HG02798 (cell line): ENCODE measurements around the gene ATAD3A.

Experiments used
- ATAC-seq: cut with Tn5 transposase; IDR thresholded peaks from one replicate; pipeline ENCODE4 v1.9.1; 2021; ENCODE audit warnings: mild to moderate bottlenecking; ENCODE audit not compliant: unreplicated experiment, poor library complexity

Gene ATAD3A

DNA sequence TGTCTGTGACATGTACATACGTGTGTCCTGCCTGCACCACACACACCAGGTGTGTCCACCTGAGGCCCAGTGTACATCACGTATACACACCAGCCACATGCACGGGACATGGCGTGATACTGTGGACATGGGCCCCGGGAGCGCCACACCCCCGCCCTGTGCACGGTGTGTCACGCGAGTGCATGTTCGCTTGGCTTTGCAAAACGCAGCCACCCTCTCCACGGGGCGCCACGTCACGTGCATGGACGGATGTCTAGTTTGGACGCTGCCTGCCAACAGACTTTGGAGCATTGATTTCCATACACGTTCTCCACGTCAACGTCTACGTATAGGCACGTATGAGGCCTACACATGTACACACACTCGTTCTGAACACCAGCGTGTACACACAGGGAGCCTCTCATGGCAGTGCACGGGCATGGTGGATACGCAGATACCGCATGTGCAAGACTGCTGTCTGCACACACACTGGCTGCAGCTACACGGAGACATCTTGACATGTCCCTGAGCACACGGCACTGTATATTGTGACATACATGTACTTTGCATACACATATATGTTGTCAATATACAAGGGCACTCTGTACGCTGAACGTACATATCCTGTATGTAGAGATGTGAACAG lies 25.8 kb downstream of the ATAD3A start:
- ATAC-seq = no peak

DNA sequence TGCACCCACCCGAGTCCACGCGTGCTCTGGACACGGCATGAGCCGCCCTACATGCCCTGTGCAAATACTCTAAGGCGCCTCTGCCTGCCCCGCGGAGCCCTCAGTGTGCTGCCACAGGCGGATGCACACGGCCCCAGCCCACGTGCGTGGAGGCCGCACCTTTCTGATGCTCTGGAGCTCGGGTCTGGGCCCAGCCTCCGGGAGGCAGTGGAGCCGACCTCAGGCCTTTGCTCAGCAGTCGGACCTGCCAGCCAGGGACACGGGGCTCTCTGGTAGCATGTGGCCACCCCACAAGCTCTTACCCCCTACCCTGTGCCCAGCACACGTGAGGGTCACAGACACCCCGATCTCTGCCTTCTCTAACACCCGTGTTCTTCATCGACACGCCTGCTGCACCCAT lies 26.4 kb downstream of the ATAD3A start:
- no peak for ATAC-seq

DNA sequence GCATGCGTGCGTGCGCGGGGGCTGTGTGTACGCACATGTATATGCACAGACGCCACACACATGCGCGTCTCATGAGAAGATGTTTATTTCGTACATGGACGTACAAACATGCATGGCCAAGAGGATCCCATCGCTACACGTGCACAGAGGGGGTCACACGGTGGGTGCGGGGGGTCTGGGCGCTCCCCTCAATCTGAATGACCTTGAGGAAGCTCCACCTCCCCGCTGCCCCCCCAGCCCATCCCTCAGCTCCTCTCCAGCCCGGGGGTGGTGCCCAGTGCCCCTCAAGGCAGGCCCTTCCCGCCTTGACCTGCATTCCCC lies 27.0 kb downstream of the ATAD3A start:
- ATAC-seq = no peak

DNA sequence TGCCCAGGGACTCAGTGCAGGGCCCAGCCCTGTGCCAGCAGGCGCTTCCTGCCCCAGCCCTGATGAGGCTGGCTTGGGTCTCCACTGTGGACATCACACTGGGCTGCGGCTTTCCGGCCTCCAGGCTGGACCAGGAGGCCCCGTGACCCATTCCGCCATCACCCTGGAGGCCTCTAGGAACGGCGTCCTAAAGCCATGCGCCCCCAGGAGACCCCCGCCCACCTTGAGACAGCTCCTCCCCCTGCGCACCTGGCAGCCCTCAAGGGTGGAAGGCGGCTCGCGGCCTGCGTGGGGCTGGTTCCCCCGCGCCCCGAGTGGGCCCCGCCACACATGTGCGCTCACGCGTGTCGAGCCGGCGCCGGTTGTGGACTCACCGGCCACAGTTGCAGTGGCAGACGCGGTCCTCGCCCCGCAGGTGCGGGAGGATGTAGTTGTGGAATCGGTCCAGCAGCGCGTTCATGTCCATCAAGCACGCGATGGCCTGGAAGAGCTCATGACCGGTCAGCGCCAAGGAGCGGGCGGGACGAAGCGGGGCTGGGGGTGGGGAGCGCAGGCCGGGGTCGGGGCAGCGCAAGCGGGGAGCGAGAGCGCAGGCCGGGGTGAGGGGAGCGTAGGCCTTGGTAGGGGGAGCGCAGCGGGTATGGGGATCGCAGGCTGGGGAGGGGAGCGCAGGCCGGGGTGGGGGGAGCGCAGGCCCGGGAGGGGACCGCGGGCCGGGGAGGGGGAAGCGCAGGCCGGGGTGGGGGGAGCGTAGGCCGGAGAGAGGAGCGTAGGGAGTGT lies 27.5 kb downstream of the ATAD3A start:
- ATAC-seq = no peak

DNA sequence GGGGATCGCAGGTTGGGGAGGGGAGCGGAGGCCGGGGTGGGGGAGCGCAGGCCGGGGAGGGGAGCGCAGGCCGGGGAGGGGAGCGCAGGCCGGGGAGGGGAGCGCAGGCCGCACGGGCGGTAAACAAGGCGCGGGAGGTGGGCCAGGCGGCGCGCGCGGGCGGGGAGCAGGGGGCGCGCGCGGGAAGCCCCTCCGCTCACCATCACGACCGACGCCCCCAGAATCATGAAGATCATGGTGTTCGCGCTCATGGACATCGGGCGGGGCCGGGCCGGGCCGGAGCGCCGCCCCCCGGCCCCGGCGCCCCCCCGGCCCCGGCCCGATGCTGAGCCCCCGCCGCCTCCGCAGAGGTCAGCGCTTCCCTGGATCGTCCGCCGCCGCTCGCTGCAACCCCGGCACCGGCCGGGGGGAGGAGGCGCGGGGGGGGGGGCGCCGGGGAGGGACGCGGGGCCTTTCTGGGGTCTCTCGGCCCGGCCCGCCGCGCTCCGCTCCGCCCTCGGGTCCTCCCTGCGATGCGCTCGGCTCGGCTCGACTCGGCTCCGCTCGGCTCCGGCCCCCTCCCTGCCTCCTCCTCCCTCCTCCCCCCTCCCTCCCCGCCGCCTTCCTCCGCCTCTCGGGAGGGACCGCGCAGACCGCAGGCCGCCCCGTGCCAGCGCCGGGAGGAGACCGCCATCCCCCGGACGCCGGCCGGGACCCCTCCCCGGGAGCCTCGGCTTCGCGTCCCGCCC lies 28.3 kb downstream of the ATAD3A start, which contains the start of gene TMEM240:
Gene TMEM240 (minus strand): TSS at position 535 of the 728 bp plus-strand sequence. CDS start 278 bp downstream, at position 257.
- no peak for ATAC-seq

DNA sequence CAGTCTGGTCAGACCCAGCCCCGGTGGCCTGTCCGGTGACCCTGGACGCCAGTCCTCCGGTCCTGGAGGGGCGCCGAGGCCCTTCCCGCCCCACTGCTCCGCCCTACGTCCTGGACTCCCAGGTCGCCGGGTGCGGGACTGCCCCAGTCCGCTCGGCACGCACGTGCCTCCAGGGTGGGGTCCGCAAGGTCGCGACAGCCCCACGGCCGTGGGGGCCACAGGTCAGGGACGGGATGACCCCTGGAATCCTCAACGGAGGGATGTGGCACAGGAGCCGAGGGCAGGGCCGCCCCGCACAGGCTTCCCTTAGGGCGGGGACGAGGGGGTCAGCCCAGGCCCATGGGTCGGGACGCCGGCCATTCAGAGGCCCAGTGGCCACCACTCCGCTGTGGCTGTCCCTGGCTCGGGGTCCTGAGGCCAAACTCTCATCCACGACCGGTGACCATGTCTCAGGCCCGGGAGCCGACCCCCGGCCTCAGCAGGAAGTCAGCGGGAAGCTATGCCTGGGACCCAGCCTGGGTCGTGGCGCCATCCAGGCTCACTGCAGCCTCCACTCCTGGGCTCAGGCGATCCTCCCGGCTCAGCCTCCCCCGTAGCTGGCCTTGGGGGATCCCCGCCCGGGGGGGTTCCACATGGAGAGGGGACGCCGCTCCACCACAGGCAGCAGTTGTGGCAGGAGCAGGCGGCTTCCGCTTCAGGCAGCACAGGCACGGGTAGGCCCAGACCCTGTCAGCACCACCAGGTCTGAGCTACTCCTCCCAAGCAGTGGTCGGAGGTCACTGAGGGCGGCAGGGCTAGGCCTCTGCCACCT lies 29.1 kb downstream of the ATAD3A start:
- ATAC-seq = no peak

DNA sequence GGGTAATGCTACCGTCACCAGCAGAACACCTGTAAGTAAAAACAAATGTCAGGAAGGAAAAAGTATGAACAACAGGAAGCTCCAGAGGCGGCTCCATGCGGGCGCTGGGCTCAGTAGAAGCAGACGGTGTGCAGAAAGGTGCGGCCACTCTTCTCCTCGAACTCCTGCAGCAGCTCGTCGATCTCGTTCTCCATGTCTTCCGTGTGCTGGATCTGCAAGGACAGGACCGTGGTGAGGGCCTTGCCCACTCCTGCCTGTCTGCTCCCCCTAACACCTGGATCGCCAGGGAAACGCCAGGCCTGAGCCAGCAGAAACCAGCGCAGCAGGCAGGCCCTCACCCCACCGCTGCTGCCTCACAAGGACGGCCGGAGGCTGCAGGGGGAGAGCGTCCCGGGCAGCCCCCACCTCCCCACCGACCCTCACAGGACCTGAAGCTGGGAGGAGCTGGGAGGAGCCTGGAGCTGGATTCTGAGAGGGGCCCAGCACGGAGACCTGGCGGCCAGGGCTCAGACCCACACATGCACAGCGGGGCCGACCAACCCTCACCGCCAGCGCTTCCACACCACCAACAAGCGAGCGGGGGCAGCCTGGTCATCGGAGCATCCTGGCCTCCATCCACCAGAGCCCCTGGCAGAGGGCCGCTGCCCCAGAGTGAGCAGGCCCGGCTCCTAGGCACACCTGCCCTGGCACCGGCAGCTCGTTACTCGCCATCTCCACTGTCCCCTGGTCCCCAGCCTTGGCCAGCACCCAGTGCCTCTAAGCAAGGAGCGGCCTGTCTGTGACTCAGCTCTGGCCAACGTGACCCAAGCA lies 30.2 kb downstream of the ATAD3A start:
- ATAC-seq = no peak

DNA sequence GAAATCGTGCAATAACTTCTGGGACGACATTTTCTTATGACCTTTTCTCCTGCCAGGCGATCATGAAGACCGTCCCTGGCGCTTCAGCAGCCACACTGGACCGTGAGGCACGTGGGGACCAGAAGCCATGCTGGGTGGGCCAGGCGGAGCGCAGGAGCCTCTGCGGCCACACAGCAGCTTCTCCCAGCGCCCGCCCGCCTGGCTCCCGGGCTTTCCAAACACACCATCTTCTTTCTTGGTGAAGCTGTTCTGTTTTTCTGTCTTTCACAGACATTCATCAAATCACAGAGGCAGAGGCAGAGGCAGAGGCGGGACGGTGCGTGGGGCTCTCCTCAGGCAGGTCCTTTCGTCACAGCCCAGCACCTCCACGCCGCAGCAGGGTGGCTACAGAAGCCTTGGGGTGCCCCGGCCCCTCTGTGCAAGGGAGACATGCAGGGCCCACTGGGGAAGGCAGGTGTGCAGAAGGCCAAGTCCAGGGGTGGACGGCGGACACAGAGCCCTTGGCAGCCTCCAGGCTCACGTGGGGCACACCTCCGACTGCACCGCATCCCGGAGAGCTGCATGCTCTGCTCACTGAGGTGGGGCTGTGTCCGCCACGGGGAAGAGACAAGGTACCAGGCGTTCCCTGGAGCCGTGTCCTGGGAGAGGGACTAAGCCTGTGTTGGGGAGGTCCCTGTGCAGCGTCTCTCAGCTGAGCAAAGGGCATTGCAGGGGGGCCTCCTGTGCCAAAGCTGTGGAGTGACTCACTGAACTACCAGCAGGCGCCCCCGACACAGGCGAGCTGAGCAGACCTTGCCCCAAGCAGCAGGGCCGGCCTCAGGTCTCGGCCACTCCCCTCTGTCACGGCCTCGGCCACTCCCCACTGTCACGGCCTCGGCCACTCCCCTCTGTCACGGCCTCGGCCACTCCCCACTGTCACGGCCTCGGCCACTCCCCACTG lies 31.1 kb downstream of the ATAD3A start:
- ATAC-seq = no peak

DNA sequence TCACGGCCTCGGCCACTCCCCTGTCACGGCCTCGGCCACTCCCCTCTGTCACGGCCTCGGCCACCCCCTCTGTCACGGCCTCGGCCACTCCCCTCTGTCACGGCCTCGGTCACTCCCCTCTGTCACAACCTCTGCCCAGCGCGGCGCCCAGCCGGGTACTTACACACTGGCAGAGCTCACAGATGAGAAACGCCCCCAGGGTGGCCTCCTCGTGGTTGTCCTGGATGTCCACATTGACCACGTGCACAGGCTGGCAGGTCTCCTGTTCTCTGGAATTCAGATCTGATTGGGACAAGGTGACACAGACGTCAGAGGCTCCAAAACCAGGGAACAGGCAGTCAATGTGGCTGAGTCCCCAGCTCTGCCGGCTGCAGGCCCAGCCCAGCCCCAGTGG lies 31.7 kb downstream of the ATAD3A start:
- no peak for ATAC-seq

DNA sequence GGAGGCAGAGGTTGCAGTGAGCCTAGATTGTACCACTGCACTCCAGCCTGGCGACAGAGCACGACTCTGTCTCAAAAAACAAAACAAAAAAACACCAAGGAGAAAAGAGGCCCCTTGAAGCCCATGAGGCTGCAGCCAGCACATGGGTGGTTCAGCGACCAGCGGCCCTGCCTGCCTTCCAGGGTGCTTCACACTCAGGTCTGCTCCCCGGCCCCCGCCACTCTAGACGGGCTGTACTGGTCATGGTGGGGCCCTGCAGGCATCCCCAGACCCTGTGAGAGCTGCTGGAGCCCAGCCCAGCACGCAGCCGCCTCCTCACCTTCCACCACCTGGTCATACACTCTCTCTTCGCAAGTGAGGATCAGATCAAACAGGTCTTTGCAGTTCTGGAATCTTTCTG lies 32.6 kb downstream of the ATAD3A start:
- ATAC-seq = no peak

DNA sequence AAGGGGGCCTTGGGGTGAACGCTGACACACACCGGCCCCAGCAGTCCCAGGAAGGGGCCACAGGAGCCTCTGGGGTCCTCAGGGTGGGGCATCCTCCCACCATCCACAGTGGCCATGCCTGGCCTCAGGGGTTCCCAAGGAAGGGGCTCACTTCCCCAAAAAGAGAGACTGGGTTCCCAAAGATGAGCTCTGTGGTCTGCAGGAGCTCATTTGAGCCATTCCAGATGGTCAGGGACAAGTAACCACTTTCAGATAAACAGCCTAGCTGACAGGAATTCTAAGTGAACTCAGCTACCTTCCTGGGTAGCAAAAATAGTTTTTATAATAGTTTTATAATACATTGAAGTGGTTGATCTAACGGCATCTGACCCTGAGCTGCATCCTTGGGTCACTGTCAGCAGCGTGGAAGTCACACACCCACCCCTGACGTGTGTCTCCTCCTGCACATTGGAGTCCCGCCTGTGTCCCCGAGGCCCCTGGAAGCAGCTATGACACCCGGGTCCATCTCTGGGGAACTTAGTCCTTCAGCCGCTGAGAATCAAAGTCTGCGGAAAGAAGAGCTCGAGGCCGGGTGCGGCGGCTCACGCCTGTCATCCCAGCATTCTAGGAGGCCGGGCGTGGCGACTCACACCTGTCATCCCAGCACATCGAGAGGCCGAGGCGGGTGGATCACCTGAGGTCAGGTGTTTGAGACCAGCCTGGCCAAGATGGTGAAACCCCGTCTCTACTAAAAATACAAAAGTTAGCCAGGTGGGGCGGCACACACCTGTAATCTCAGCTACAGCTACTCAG lies 34.2 kb downstream of the ATAD3A start:
- ATAC-seq = no peak

DNA sequence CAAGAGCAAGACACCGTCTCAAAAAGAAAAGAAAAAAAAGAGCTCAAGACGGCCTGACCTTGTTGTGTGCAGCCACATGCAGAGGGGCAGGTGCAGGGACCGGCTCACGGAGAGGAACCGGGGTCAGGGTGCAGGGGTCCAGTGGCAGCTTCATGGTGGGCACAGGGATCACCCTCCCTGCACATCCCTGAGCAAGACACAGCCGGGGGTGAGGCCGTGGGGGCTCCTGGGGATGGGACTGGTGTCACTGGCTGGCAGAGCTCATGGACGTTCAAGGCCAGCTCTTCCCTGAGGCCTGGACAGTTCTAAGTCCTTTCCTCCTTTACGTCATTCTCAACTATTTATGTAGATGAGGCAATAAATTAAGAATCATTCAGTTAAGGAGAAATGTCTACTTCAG lies 35.0 kb downstream of the ATAD3A start:
- no peak for ATAC-seq

DNA sequence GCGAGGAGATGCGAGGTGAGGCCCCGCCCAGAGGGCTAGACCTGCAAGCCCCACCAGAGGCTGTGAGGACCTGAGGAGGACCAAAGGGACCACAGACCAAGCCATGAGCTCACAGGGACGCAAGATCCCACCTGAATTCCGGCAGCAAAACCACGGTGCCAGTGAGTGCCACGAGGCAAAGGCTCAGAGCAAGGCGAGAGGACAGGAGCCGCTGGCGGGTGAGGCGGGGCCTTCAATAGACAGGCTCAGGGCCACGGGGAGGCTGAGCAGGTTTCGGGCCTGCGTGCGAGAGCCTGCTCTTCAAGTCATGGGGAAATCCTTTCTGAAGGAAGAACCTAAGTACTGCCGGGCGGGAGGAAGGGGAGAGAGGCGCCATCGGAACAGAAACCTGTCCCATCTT lies 35.5 kb downstream of the ATAD3A start:
- ATAC-seq = no peak

DNA sequence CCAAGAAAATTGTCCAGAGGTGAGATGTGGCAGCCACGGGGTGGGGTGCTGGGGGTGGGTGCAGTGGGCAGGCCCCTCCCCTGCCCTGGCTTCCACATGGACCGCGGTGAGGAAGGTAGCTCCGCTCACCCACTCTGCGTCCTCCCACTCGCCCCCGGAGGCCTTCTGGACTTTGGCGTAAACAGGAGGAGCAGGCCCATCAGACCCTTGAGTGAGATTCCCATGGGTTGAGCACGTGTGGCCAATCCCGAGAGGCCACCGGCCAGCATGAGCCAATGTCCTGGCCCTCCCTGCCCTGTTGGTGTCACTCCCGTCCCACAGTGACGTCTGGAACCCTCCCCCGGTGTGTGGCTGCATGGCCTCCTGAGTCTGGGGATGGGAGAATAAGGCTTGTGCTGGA lies 36.6 kb downstream of the ATAD3A start:
- ATAC-seq = no peak

DNA sequence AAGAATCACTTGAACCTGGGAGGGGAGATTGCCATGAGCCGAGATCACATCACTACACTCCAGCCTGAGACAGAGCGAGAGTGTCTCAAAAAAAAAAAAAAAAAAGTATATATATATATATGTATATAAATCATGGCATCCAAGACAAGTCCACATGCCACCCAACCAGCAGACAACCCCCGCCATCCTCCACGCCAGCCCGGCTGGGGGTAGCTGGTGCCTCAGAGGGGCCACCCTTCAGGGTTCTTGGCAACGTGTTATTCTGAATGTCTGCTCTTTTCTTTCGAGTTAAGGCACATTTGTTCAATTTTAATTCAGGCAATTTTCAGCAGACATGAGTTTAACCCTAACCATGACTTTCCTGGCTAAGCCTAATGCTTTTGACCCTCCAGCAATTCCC lies 38.1 kb downstream of the ATAD3A start:
- no peak for ATAC-seq

DNA sequence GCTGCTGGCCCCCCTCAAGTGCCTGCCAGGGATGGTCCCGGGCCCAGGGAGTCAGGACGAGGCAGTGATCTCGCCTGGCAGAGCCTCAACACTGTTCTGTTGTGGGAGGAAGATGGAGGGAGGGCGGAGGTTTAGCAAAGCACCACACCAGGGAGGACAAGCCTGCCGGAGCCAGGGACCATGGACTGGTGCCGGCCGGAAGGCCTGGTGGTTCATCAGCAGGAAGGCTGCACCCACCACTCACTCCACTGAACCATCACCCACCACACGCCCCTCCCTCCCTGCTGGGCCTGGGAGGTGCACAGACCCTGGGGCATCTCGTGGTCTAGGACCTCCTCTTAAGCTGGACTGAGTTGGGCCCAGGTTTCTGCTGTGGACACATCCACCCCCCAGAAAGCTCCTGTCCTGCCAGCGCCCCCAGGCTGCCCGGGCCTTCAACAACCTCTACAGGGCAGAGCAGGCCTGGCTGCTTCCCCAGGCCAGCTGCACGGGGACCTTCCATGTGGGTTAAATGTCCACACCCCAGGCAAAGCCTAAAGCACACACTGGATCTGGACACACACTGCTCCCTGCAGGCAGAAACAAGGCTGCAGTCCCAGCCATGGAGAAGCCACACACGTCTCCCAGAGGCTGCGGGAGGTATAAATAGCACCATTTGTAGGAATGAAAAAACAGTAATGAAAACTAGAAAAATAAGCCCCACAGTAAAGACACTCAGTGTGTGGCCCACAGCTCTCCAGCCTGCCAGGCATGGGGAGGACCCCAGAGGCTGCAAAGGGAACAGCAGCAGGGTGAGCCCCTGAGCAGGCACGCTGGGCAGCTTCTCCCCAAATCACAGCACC lies 38.9 kb downstream of the ATAD3A start:
- no peak for ATAC-seq
